NCI-H2171 (cell line): ENCODE results near the gene DPYSL5.
"Not testable (repeated sequence)": the region's sequence is repeated elsewhere in the genome, so short reads cannot be mapped to it uniquely, and the experiment has no call there.

Experiments used
- DNase-seq: peaks from one replicate; lab custom pipeline; 2025; lab: John Stamatoyannopoulos, UW

Gene DPYSL5

DNA sequence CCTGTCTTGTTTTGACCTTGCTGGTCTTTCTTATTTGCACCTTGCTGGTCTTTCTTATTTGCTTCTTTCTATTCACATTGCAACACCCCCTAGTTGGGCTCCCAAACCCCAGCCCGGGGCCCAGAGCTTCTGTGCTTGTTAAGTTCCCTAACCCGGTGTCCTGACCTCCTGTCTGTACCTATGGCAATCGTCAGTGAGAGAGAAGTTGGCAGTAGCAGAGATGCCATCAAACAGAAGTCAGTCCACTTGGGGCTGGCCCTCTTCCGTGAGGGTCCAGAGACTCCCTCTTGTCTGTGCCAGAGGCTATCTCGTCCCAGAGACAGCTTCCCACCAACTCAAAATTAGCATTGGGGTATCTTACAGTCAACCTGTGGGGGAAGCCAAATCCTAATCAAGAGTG, 55.7 kb downstream of the DPYSL5 start:
- no peak for DNase-seq

DNA sequence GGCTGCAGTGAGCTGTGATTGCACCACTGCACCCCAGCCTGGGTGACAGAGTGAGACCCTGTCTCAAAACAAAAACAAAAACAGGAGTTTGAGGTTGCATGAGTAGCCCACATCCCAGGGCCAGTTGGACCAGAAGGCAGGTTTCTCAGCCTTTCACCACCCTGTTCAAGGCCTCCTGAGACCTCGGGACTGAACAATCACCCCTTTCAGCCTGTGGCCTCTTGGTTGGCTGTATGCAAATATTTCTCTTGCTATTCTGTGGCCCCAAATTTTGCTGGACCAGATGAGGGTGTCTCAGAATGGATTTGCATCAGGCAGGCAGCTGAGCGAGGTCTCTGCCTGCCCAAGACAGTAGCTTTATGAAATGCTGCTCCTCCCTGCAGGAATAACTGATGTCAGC, 56.9 kb downstream of the DPYSL5 start:
- DNase-seq = no peak

DNA sequence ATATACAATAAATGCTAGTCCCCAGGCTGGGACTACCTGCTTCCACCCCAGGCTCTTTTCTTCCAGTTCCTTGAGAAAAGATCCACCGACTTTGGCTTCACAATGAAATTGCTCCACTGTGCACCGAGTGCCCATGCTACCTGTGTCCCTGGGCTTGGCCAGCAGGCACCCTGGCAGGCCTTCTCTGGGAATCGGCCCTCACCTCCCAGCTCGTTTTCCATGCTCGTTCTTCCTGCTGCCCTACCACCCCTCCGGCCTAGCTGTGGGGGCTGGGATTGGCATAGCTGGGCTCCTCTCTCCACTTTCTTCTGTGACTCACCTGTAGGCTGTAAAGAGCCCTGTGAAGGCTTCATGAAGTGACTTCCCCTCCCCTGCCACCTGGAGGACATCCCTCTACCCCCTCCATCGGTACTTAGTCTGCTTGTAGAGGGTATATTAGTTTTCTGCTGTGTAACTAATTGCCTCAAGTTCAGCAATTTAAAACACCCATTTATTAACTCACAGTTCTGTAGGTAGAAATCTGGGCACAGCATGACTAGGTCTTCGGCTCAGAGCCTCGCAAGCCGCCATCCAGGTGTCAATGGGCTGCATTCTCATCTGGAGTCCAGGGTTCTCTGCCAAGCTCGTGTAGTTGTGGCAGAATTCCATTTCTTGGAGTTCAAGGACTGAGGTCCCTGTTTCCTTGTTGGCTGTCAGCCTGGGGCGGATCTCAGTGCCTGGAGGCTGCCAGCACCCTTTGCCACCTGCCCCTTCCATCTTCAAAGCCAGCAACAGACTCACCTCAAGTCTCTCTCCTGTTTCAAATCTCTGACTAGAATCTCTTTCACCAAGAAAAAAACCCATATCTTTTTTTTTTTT, 57.6 kb downstream of the DPYSL5 start:
- no peak for DNase-seq

DNA sequence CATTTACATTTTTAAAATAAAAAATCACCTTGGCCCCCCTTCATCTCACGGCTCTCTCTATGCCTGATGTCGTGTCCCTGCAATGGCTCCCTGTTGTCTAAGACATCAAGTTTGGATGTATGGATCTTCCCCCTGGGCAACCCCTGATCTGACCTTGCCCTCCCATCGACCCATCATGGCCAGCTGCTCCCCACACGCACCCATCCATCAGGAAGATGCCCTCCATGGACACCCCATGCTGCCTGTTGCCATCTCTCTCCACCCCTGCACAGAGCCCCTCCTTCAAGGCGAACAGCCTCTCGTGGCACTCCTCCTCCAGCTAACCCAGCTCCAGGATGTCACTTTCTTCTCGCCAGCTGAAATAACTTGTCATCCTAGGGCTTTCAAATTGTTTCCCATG, 59.5 kb downstream of the DPYSL5 start:
- no peak for DNase-seq

- no peak for DNase-seq
Measured at GRCh38 chr2:26910176-26910575, 62.2 kb downstream of the DPYSL5 start.

DNA sequence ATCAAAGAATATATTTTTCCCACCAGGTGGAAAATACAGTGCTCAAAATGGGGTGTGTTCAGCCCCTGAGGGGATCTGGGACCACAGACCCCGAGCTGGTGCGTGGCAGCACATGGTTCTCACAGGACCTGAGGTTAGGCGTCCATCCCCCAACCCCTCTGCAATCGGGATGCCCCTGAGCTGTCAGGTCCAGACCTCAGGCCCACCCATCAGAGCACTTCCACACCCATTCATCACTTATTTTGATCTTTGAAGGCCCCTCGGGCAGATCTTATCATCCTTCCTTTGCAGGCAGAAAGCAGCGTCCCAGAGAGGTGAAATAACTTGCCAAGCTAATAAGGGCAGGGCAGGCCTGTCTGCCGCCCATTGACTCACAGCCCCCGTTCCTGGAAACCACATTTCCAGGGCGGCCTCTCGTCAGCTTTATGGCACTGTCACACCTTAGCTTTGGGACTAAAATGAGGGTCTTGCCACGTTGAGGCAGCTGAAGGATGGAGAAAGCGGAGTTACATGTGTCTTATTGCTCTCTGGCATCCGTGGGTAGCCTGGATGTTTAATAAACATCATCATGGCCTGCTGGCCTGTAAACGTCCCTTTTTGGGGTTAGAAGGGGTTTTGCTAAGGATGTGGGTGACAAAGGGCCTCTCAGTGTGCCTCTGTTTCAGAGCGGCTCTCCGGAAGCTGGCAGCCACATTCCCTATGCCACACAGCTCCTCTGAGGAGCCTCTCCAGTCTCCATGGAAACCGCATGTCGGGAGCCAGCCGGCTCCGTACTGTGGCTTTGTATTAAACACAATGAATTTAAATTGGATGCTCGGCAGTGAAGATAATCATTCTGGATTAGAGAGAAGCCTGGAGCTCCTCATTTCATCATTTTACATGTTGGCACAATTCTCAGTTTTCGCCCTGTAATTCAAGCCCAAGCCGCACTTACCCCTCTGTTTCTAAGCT, 64.3 kb downstream of the DPYSL5 start:
- DNase-seq = no peak

DNA sequence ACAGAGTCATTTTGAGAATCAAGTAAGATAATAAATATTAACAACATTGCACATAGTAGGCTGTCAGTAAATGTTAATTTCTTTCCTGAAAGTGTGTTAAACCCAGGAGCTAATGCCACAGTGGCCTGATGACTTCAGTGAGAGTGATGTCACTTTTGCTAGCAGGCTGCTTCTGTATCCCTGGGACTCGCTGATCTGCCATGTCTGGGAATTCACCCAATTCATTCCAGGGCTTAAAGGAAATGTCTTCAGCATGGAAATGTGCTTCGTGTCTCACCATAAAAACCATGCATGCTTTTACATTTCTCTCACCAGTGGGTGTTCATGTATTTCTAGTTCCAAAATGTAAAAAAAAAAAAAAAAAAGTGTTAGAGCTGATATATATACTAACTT, 65.7 kb downstream of the DPYSL5 start:
- DNase-seq = no peak

GRCh38 chr2:26913999-26914658, 66.2 kb downstream of the DPYSL5 start:
- DNase-seq = no peak

- DNase-seq = no peak
Measured at GRCh38 chr2:26914659-26915310, 66.9 kb downstream of the DPYSL5 start.

GRCh38 chr2:26915316-26915715, 67.4 kb downstream of the DPYSL5 start:
- DNase-seq = no peak

DNA sequence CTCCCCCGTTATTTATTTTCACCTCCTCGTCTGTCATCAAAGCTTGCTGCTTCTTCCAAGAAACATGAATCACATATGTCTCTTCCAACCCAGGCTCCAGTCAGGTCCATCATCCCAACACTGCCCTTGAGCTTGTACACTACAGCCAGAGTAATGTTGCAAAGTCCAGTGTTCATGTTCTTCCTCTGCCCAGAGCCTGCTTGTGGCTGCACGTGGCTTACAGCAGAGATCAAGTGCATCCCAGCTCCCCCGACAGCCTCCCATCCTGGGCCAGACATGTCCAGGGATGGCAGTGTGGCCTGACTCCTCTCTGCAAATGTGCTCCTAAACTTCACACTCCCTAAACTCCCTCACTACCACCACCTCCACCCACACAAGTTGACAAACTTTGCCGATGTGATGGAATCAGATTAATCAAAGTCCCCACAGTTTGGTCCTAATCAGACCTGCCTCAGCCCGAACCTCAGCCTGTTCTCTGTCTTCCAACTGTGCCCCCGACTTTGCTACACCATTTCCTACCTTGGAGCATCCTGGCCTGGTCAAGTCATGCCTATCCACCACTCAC, 68.3 kb downstream of the DPYSL5 start:
- DNase-seq = no peak

DNA sequence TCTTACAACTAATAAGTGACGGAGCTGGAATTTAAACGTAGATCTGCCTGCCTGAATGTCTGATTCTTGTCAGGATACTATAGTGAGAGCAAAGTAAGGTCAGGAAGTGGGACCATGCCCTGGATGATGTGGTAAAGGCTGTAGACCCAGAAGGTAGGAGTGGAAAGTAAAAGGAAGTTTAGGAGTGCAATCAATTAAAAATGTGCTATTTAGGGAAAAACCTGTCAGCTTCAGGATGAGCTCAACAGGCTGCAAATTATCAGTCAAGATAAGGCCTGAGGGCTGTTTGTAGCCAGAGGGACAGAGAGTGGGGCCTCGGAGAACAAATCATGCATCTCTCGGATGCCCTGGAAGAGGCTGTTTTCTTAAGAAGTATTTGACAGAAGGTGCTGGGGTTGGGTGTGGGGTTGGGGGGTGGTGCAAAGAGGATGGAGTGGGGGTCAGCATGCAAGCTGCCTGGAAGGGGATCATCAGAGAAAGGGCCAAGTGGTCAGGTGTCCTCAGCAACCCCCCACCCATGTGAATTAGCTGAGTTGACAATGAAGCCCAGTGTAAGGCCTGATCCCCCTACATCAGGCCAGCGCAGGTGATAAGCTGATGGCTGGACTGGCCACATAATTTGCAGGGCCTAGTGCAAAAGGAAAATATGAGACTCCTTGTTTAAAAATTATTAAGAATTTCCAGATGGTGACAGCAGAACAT, 69.4 kb downstream of the DPYSL5 start:
- no peak for DNase-seq

GRCh38 chr2:26921323-26921722, 73.4 kb downstream of the DPYSL5 start:
- DNase-seq = no peak

DNA sequence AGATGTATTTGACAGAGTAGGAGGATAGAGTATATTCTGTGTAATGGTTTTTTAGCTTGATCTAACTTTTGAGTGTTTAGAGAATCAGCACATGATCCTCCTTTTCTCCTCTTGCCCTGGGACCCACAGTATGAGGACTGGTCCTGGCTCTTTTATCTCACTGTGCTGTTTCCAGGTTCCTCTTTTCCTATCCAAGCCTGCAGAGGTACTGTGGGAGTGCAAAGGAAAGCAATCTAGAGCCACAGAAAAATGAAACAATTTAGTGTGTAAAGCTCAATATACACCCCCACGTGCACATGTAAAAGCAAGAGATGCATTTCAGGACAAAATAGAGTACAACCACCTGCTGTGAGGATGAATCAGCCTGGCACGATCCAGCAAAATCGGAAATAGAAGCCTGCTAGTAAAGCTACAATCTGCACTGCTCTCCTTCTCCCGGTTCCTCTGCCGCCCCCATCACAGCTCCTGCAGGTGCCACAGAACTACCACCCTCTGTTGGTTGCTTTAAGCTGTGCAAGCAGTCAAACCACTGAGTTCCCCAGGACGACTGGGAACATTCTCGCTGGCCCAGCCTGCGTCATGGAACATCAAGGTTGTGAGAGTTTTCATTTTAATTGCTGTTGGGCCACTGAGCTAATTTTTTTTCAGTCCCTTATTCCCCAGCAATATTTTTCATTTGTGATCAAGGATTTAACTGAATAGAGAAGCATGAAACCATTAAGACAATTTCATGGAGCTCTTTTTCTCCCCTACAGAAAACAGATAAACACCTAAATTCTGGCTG, 74.7 kb downstream of the DPYSL5 start:
- peak; percentile 57 for DNase-seq

GRCh38 chr2:26923189-26923466, 75.2 kb downstream of the DPYSL5 start:
- not testable (repeated sequence) for DNase-seq

DNA sequence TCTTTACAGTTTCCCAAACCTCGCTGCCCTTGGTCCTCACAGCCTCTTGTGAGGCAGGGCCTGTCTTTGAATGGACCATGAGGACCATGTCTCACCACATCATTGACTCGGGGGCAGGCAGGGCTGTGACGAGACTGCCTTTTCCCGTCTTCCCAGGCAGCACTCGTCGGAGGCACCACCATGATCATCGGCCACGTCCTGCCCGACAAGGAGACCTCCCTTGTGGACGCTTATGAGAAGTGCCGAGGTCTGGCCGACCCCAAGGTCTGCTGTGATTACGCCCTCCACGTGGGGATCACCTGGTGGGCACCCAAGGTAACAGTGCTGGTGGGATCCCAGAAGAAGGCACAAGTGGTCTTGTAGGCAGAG, 76.8 kb downstream of the DPYSL5 start:
- no peak for DNase-seq

DNA sequence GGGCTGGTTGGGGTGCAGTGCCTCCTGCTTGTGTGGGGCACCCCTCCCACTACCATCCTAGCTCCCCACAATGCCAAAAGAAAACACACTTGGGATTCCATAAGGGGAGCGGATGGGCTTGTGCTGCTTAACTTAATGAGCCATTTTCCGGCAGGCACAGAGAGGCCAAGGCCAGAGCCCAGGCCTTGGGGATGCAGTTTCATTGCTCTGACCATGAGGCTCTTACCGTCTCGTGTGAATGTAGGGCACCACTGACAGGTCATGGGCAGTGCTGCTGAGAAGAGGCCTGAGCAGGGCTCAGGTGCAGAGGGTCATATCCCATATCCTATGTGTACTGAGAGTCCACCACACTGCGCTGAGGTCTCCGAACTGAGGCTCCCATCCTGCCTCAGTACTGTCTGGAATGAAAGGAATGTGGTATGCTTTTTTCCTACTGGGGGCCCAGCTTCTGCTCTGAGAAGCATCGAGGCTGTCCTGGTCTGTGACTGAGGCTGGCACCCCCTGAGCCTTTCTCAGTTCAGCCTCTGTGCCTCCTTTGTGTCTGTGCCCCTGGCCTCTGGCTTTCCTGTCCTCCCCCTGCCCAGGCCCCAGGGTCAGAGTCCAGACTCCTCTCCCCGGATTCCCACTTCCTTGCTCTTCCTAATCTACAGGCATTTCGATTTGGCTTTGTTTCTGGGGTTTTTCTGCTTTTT, 77.3 kb downstream of the DPYSL5 start:
- DNase-seq = no peak

- no peak for DNase-seq
Measured at GRCh38 chr2:26927221-26927620, 79.3 kb downstream of the DPYSL5 start.

DNA sequence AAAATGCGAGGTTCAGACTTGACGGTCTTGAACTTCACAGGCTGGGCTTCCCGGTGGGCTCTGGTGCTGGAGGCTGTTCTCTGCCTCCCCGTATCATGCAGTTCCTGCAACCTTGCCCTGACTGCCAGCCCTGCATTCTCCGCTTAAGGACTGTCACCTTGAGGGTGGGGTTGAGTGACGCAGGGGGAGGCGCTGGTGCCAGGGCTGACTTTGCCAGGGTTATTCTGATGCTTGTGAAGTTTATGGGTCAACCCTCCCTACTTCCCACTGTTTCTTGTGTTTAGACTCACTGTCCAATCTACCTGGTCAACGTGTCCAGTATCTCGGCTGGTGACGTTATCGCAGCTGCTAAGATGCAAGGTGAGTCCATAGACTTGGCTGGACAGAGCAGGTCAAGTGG, 85.0 kb downstream of the DPYSL5 start:
- DNase-seq = no peak
